H1 (cell line): Measurements from ENCODE around the gene NCEH1. TPM values are rescaled to one million over a fixed set of nuclear protein-coding genes. Genes with fewer than 3 reads are reported as not detected.
A peak's percentile ranks its signal among the peaks of the same experiment; 100 is the strongest.

Experiments used
- CTCF ChIA-PET: fragments of 300-600 bp; sonication (Branson Sonifier 250); formaldehyde crosslinking; loops from one replicate; lab custom pipeline; 2021; ENCODE audit not compliant: partially characterized antibody; lab: Charles Lee
- POLR2A ChIA-PET: fragments of 300-600 bp; sonication (Branson Sonifier 250); formaldehyde crosslinking; loops from one replicate; lab custom pipeline; 2021; ENCODE audit warnings: inconsistent platforms; ENCODE audit not compliant: partially characterized antibody; lab: Charles Lee
- DNase-seq, 2 experiments: peaks; one replicate each; pipeline versions ENCODE4 v3.0.0 to v3.0.0-alpha.2; 2010 to 2022; ENCODE audit warnings: low spot score in 2 of 2, low read depth in 1 of 2, mixed read lengths in 1 of 2
- FAIRE-seq: peaks from 2 replicates; lab custom pipeline; 2011; peaks lifted over from hg19 to GRCh38; lab: Jason Lieb, UNC
- H2AFZ ChIP-seq: 2 replicates; pipeline ENCODE4 v1.8.1; 2012; ENCODE audit warnings: low read length, inconsistent platforms
- H2AK5ac ChIP-seq: 2 replicates; pipeline ENCODE4 v1.6.1; 2013; ENCODE audit warnings: low read depth, low read length
- H2BK120ac ChIP-seq: replicated peaks from 2 replicates; pipeline ENCODE3; 2013; ENCODE audit warnings: low read depth, low read length, inconsistent platforms
- H2BK12ac ChIP-seq: 2 replicates; pipeline ENCODE4 v1.6.1; 2013; ENCODE audit warnings: low read depth, low read length
- H2BK15ac ChIP-seq: 2 replicates; pipeline ENCODE4 v1.6.1; 2013; ENCODE audit warnings: low read length
- H2BK20ac ChIP-seq: 2 replicates; pipeline ENCODE4 v1.6.1; 2013; ENCODE audit warnings: low read length
- H2BK5ac ChIP-seq: 2 replicates; pipeline ENCODE4 v1.6.1; 2013; ENCODE audit warnings: low read depth, low read length
- H3K14ac ChIP-seq: 2 replicates; pipeline ENCODE4 v1.6.1; 2013; ENCODE audit warnings: inconsistent platforms; ENCODE audit not compliant: insufficient read length
- H3K18ac ChIP-seq: 2 replicates; pipeline ENCODE4 v1.6.1; 2013; ENCODE audit warnings: low read length; ENCODE audit errors: extremely low read depth
- H3K23ac ChIP-seq: 2 replicates; pipeline ENCODE4 v1.6.1; 2013; ENCODE audit warnings: inconsistent platforms; ENCODE audit not compliant: insufficient read length
- H3K23me2 ChIP-seq: 2 replicates; pipeline ENCODE4 v1.6.1; 2013; ENCODE audit warnings: low read depth, low read length
- H3K27ac ChIP-seq: 2 replicates; pipeline ENCODE4 v1.6.1; 2011; ENCODE audit warnings: low read depth, low read length, inconsistent platforms
- H3K27me3 ChIP-seq, 4 experiments: replicated peaks in 1 of 4; 1 replicate in 1 of 4; 2 replicates in 3 of 4; pipeline versions ENCODE4 v1.6.1 to v1.8.1; 2011 to 2013; ENCODE audit warnings: low read length in 3 of 4, mild to moderate bottlenecking in 3 of 4, inconsistent platforms in 2 of 4, mixed read lengths in 2 of 4, moderate library complexity in 1 of 4; ENCODE audit not compliant: control insufficient read depth in 3 of 4, insufficient read depth in 3 of 4; ENCODE audit errors: extremely low read depth in 1 of 4
- H3K36me3 ChIP-seq, 4 experiments: 2 replicates each; pipeline versions ENCODE4 v1.6.1 to v1.8.1; 2011 to 2013; ENCODE audit warnings: mild to moderate bottlenecking in 4 of 4, low read length in 3 of 4, moderate library complexity in 2 of 4, control low read depth in 1 of 4, inconsistent platforms in 1 of 4; ENCODE audit not compliant: insufficient read depth in 4 of 4, control insufficient read depth in 2 of 4
- H3K4ac ChIP-seq: replicated peaks from 2 replicates; pipeline ENCODE3; 2013; ENCODE audit warnings: low read length, low read depth, mixed read lengths, inconsistent platforms; ENCODE audit not compliant: insufficient read length
- H3K4me1 ChIP-seq, 4 experiments: replicated peaks in 1 of 4; 1 replicate in 1 of 4; 2 replicates in 3 of 4; pipeline versions ENCODE4 v1.6.1 to v1.8.1; 2011 to 2013; ENCODE audit warnings: low read length in 3 of 4, inconsistent platforms in 2 of 4, mixed read lengths in 1 of 4; ENCODE audit not compliant: insufficient read depth in 4 of 4, control insufficient read depth in 3 of 4
- H3K4me2 ChIP-seq, 2 experiments: 2 replicates each; pipeline versions ENCODE4 v1.6.1 to v1.8.1; 2011 to 2013; ENCODE audit warnings: low read depth in 2 of 2, low read length in 2 of 2, control low read depth in 1 of 2, inconsistent platforms in 1 of 2, mild to moderate bottlenecking in 1 of 2; ENCODE audit not compliant: insufficient read depth in 1 of 2
- H3K4me3 ChIP-seq, 4 experiments: fragments of 200-600, 300-600 bp in 1 of 4; sonication (generic), shearing (Covaris generic), sonication (Bioruptor Twin) in 1 of 4; 2 replicates each; pipeline versions ENCODE4 v1.5.1 to v1.8.1; 2011 to 2016; ENCODE audit warnings: low read length in 4 of 4, low read depth in 3 of 4, control low read depth in 2 of 4, inconsistent platforms in 2 of 4, mild to moderate bottlenecking in 2 of 4, mixed read lengths in 1 of 4, moderate library complexity in 1 of 4; ENCODE audit not compliant: insufficient read depth in 2 of 4; ENCODE audit errors: extremely low read depth in 1 of 4
- H3K56ac ChIP-seq: replicated peaks from 2 replicates; pipeline ENCODE3; 2013; ENCODE audit warnings: low read depth, mild to moderate bottlenecking, mixed read lengths, low read length, inconsistent platforms; ENCODE audit not compliant: insufficient read length
- H3K79me1 ChIP-seq: 2 replicates; pipeline ENCODE4 v1.6.1; 2013; ENCODE audit warnings: low read depth, low read length, control low read depth
- H3K79me2 ChIP-seq, 2 experiments: 2 replicates each; pipeline versions ENCODE4 v1.6.1 to v1.8.1; 2012 to 2013; ENCODE audit warnings: low read length in 2 of 2, mild to moderate bottlenecking in 2 of 2, inconsistent platforms in 1 of 2; ENCODE audit not compliant: insufficient read depth in 2 of 2, control insufficient read depth in 1 of 2
- H3K9ac ChIP-seq, 4 experiments: replicated peaks in 1 of 4; 1 replicate in 1 of 4; 2 replicates in 3 of 4; pipeline versions ENCODE4 v1.6.1 to v1.8.1; 2011 to 2013; ENCODE audit warnings: low read depth in 3 of 4, low read length in 3 of 4, control low read depth in 2 of 4, mild to moderate bottlenecking in 2 of 4, moderate library complexity in 2 of 4, inconsistent platforms in 1 of 4; ENCODE audit errors: extremely low read depth in 1 of 4
- H3K9me3 ChIP-seq, 2 experiments: 2 replicates each; pipeline versions ENCODE4 v1.6.1 to v1.8.1; 2012 to 2013; ENCODE audit warnings: mild to moderate bottlenecking in 2 of 2, moderate library complexity in 2 of 2, control low read depth in 1 of 2, inconsistent platforms in 1 of 2, low read depth in 1 of 2, low read length in 1 of 2, mixed read lengths in 1 of 2; ENCODE audit not compliant: insufficient read depth in 2 of 2
- H4K20me1 ChIP-seq, 2 experiments: replicated peaks in 1 of 2; 2 replicates each; pipeline versions ENCODE3 to v1.8.1; 2011 to 2013; ENCODE audit warnings: inconsistent platforms in 2 of 2, low read length in 2 of 2, mild to moderate bottlenecking in 1 of 2; ENCODE audit not compliant: insufficient read depth in 2 of 2, control insufficient read depth in 1 of 2
- H4K5ac ChIP-seq: 2 replicates; pipeline ENCODE4 v1.6.1; 2013; ENCODE audit warnings: low read length, low read depth, mixed read lengths, inconsistent platforms; ENCODE audit not compliant: insufficient read length
- H4K8ac ChIP-seq: 2 replicates; pipeline ENCODE4 v1.8.0; 2013; ENCODE audit warnings: mild to moderate bottlenecking, moderate library complexity, low read length, inconsistent platforms; ENCODE audit not compliant: insufficient read depth; ENCODE audit errors: extremely low read depth
- H4K91ac ChIP-seq: replicated peaks from 2 replicates; pipeline ENCODE3; 2013; ENCODE audit warnings: low read length, mixed read lengths, inconsistent platforms; ENCODE audit not compliant: insufficient read length
- ATF3 ChIP-seq: IDR thresholded peaks from 2 replicates; pipeline ENCODE4 v1.6.1; 2011; ENCODE audit warnings: low read depth, mild to moderate bottlenecking, low read length; ENCODE audit not compliant: insufficient read depth
- BRCA1 ChIP-seq: IDR thresholded peaks from 2 replicates; pipeline ENCODE4 v1.6.1; 2012; ENCODE audit warnings: low read depth, low read length, improper control_type of control experiment
- FOSL1 ChIP-seq: IDR thresholded peaks from 2 replicates; pipeline ENCODE4 v1.6.1; 2011; ENCODE audit warnings: mild to moderate bottlenecking, low read depth, low read length, moderate library complexity; ENCODE audit not compliant: insufficient read depth
- GTF2F1 ChIP-seq: IDR thresholded peaks from 2 replicates; pipeline ENCODE4 v1.6.1; 2012; ENCODE audit warnings: low read depth, low read length, improper control_type of control experiment, borderline replicate concordance
- HDAC6 ChIP-seq: IDR thresholded peaks from one replicate; pipeline ENCODE4 v1.7.1; 2012; ENCODE audit warnings: low read depth, mild to moderate bottlenecking, inconsistent platforms, low read length, moderate library complexity
- JUN ChIP-seq: IDR thresholded peaks from 2 replicates; pipeline ENCODE4 v1.6.1; 2011; ENCODE audit warnings: low read depth, mild to moderate bottlenecking, improper control_type of control experiment, low read length
- KDM5A ChIP-seq: fragments of 200-600 bp; IDR thresholded peaks from 2 replicates; pipeline ENCODE4 v1.7.1; 2012; ENCODE audit warnings: mild to moderate bottlenecking, low read length, inconsistent platforms, mixed read lengths
- MAX ChIP-seq: IDR thresholded peaks from 2 replicates; pipeline ENCODE4 v1.6.1; 2012; ENCODE audit warnings: inconsistent platforms
- POLR2A ChIP-seq, 2 experiments: IDR thresholded peaks; 1 replicate in 1 of 2; 2 replicates in 1 of 2; pipeline ENCODE4 v1.6.1; 2011; ENCODE audit warnings: low read depth in 2 of 2, low read length in 2 of 2, mild to moderate bottlenecking in 2 of 2; ENCODE audit errors: control extremely low read depth in 1 of 2
- TCF12 ChIP-seq: IDR thresholded peaks from 2 replicates; pipeline ENCODE4 v1.6.1; 2011; ENCODE audit warnings: low read depth, mild to moderate bottlenecking, low read length
- TEAD4 ChIP-seq: IDR thresholded peaks from 2 replicates; pipeline ENCODE4 v1.6.1; 2012; ENCODE audit warnings: low read depth, low read length, inconsistent platforms, mixed read lengths
- ZNF274 ChIP-seq: IDR thresholded peaks from 2 replicates; pipeline ENCODE4 v1.7.0; 2012; ENCODE audit warnings: low read length, borderline replicate concordance; ENCODE audit errors: extremely low read depth
- WGBS, 2 experiments: shearing (Covaris generic) in 1 of 2; methylation state at CpG; one replicate each; pipeline versions ENCODE4 v1.1.6 to v1.1.7; 2013 to 2015; ENCODE audit warnings: low lambda C conversion rate in 2 of 2, mixed read lengths in 2 of 2, inconsistent platforms in 1 of 2, low coverage in 1 of 2, missing lambda C conversion rate in 1 of 2; ENCODE audit not compliant: insufficient replicate concordance in 2 of 2, insufficient coverage in 1 of 2, insufficient read length in 1 of 2; ENCODE audit errors: extremely low coverage in 1 of 2, missing lambda C conversion rate in 1 of 2; 5-methylcytosine and 5-hydroxymethylcytosine counted together
- polyA plus RNA-seq, 7 experiments: library from polyadenylated mRNA; depleted of rRNA in 3 of 7; stranded (reverse) in 5 of 7; unstranded in 2 of 7; fragments of >200 nt in 5 of 7; fragments of 200-250 nt in 2 of 7; gene quantifications; 1 replicate in 5 of 7; 2 replicates in 1 of 7; 4 replicates in 1 of 7; pipeline versions ENCODE4 v1.2.1 to v1.2.3, GENCODE V29; 2011 to 2013; ENCODE audit warnings: missing spikeins in 2 of 7, mixed read lengths in 2 of 7
- total RNA-seq: library from RNA; stranded (reverse); fragmentation: NEBNext Ultra II Directional; extraction: Animal tissue kit (Norgen Biotek cat#: 25700); gene quantifications from 2 replicates; pipeline ENCODE4 v1.2.1, GENCODE V29; 2021

NCEH1 gene
- total and polyA plus RNA-seq, 2 of the 8 experiments (the other 6 are each of a cell fraction or from before 2014, with no cell fraction given), result 2.2 to 6.4 TPM

GRCh38 chr3:172749230-172749965 lies 38.5 kb upstream of the NCEH1 start:
- 82% methylated on average over 8 of the region's 8 CpGs; no CpG with 5 or more reads in 1 of the 2 experiments for WGBS, 2 experiments
- H4K20me1 ChIP-seq, result peaks cover 0 to 2% of the 10 kb centered on the region in 2 experiments
- H2BK5ac ChIP-seq, result no peak overlapping the region
- peaks cover 0 to 12% (median 3%) of the 10 kb centered on the region in 4 experiments; a peak in 3 of 8 replicates for H3K36me3 ChIP-seq
- no peak overlapping the region for H3K56ac ChIP-seq
- no peak overlapping the region for H3K18ac ChIP-seq
- H3K4me3 ChIP-seq, result peak overlapping the region in 3 of 4 experiments; percentile 17 to 94 (median 28); a peak in 5 of 8 replicates
- no peak overlapping the region for H4K5ac ChIP-seq
- peak overlapping the region in 1 of 4 experiments; percentile 66; a peak in 3 of 7 replicates for H3K9ac ChIP-seq
- no peak overlapping the region for H2AK5ac ChIP-seq
- ChIA-PET CTCF (interaction anchor here (0.7 to 5.0 kb wide), 12 partner anchors 9 to 270 kb away, joined by 3 to 34 read pairs (median 4); partner anchors contain the start of gene NCEH1), POLR2A (interaction anchor here (1.2 to 2.4 kb wide), 9 partner anchors 8 to 77 kb away, joined by 4 to 14 read pairs (median 7); partner anchors contain the start of gene NCEH1)
- no peaks in the 10 kb centered on the region for H3K9me3 ChIP-seq
- H2BK15ac ChIP-seq, result no peak overlapping the region
- FAIRE-seq, result no peak
- H2BK12ac ChIP-seq, result no peak overlapping the region; the same call in 1 of the 2 replicates
- peaks cover 5% of the 10 kb centered on the region; the same call in 1 of the 2 replicates for H3K79me1 ChIP-seq
- H3K79me2 ChIP-seq, result peaks cover 23 to 36% of the 10 kb centered on the region in 2 experiments
- H3K4ac ChIP-seq, result no peak overlapping the region
- no peak overlapping the region for H2BK120ac ChIP-seq
- no peak overlapping the region for H3K23ac ChIP-seq
- no peak overlapping the region for H2BK20ac ChIP-seq
- H3K4me1 ChIP-seq, result no peaks in the 10 kb centered on the region; a peak in 1 of 7 replicates
- H3K4me2 ChIP-seq, result peak overlapping the region; percentile 30 to 67; a peak in 3 of 4 replicates
- H3K14ac ChIP-seq, result no peak overlapping the region
- no peak for DNase-seq
- no peak overlapping the region for H2AFZ ChIP-seq
- H4K8ac ChIP-seq, result no peak overlapping the region
- no peaks in the 10 kb centered on the region for H3K27me3 ChIP-seq
- no peaks in the 10 kb centered on the region for H3K23me2 ChIP-seq
- no peak overlapping the region for H4K91ac ChIP-seq
- H3K27ac ChIP-seq, result peak overlapping the region; percentile 82
- TF ChIP-seq FOSL1 (no peak), BRCA1 (no peak), ATF3 (no peak), JUN (no peak), TEAD4 (no peak), ZNF274 (no peak), KDM5A (no peak), GTF2F1 (no peak), HDAC6 (no peak), POLR2A (IDR thresholded peaks at IDR 0.05; ENCODE audit: control extremely low read depth in 1 of 2, low read depth in 2 of 2, low read length in 2 of 2) (no peak), TCF12 (no peak), MAX (no peak)
